HepG2 (cell line): ENCODE results near the gene TMEM63B. TPM values are rescaled to one million over a fixed set of nuclear protein-coding genes. Genes with fewer than 3 reads are reported as not detected.

ENCODE experiments used
- BRCA1 ChIP-seq: sonication (generic); formaldehyde crosslinking; IDR thresholded peaks from 2 replicates; pipeline ENCODE4 v1.4.0; 2020; ENCODE audit warnings: missing genetic modification reagents
- EED ChIP-seq: sonication (generic); formaldehyde crosslinking; IDR thresholded peaks from 2 replicates; pipeline ENCODE4 v1.5.0; 2020; ENCODE audit warnings: mild to moderate bottlenecking, missing genetic modification reagents
- FOXM1 ChIP-seq: sonication (generic); formaldehyde crosslinking; IDR thresholded peaks from 2 replicates; pipeline ENCODE4 v1.5.0; 2020; ENCODE audit warnings: missing genetic modification reagents
- HMG20B ChIP-seq: conservative IDR thresholded peaks from 2 replicates; pipeline ENCODE4 v1.6.1; 2016; ENCODE audit warnings: missing genetic modification reagents, missing compliant biosample characterization
- KDM6A ChIP-seq: IDR thresholded peaks from 2 replicates; pipeline ENCODE4 v1.6.1; 2016; ENCODE audit warnings: low read depth
- MBNL3 ChIP-seq: fragments of 250-450 bp; sonication (Bioruptor Pico); conservative IDR thresholded peaks from 2 replicates; pipeline ENCODE4 v1.8.0; 2022; ENCODE audit warnings: mild to moderate bottlenecking, inconsistent platforms
- NKX3-1 ChIP-seq: sonication (generic); formaldehyde crosslinking; IDR thresholded peaks from 2 replicates; pipeline ENCODE4 v1.5.0; 2020; ENCODE audit warnings: missing genetic modification reagents
- NR0B2 ChIP-seq: sonication (generic); formaldehyde crosslinking; IDR thresholded peaks from 2 replicates; pipeline ENCODE4 v1.4.0; 2020; ENCODE audit warnings: mild to moderate bottlenecking, missing genetic modification reagents
- NR3C1 ChIP-seq: sonication (generic); formaldehyde crosslinking; IDR thresholded peaks from 2 replicates; pipeline ENCODE4 v1.4.0; 2020; ENCODE audit warnings: missing genetic modification reagents
- PPARG ChIP-seq: conservative IDR thresholded peaks from 2 replicates; pipeline ENCODE4 v1.6.1; 2016; ENCODE audit warnings: missing biosample characterization, missing genetic modification reagents
- RBFOX2 ChIP-seq: fragments of 200-400 bp; formaldehyde crosslinking; IDR thresholded peaks from 2 replicates; pipeline ENCODE4 v1.6.1; 2017; ENCODE audit warnings: low read depth, mild to moderate bottlenecking, low read length
- RFXANK ChIP-seq: IDR thresholded peaks from 2 replicates; pipeline ENCODE4 v1.6.1; 2016
- SMAD1 ChIP-seq: sonication (generic); formaldehyde crosslinking; IDR thresholded peaks from 2 replicates; pipeline ENCODE4 v1.4.0; 2020; ENCODE audit warnings: missing genetic modification reagents, low read depth, mild to moderate bottlenecking, borderline replicate concordance
- SMC3 ChIP-seq: IDR thresholded peaks from 2 replicates; pipeline ENCODE4 v1.6.1; 2011; ENCODE audit warnings: low read length, improper control_type of control experiment
- TEAD3 ChIP-seq: optimal IDR thresholded peaks from 2 replicates; pipeline ENCODE3; 2016; ENCODE audit warnings: borderline replicate concordance
- ZBTB7A ChIP-seq: sonication (generic); formaldehyde crosslinking; IDR thresholded peaks from 2 replicates; pipeline ENCODE4 v1.8.0; 2022; ENCODE audit warnings: mild to moderate bottlenecking, missing genetic modification reagents
- ZNF138 ChIP-seq: sonication (generic); formaldehyde crosslinking; IDR thresholded peaks from 2 replicates; pipeline ENCODE4 v1.5.0; 2020; ENCODE audit warnings: mild to moderate bottlenecking, low read depth, missing genetic modification reagents
- ZNF317 ChIP-seq: sonication (generic); formaldehyde crosslinking; IDR thresholded peaks from 2 replicates; pipeline ENCODE4 v1.5.0; 2020; ENCODE audit warnings: mild to moderate bottlenecking, missing genetic modification reagents
- ZNF549 ChIP-seq: sonication (generic); formaldehyde crosslinking; IDR thresholded peaks from 2 replicates; pipeline ENCODE4 v1.5.0; 2020; ENCODE audit warnings: missing genetic modification reagents
- ZNF747 ChIP-seq: sonication (generic); formaldehyde crosslinking; IDR thresholded peaks from 2 replicates; pipeline ENCODE4 v1.8.1; 2023; ENCODE audit warnings: missing genetic modification reagents, mild to moderate bottlenecking, borderline replicate concordance
- ZSCAN5A ChIP-seq: sonication (generic); formaldehyde crosslinking; IDR thresholded peaks from 2 replicates; pipeline ENCODE4 v1.8.0; 2022; ENCODE audit warnings: mild to moderate bottlenecking, missing genetic modification reagents, borderline replicate concordance
- polyA plus RNA-seq, 8 experiments: library from polyadenylated mRNA; depleted of rRNA in 3 of 8; stranded (reverse) in 7 of 8; unstranded in 1 of 8; fragments of >200 nt; fragmentation: Illumina TruSeq in 4 of 8; extraction: Trizol in 4 of 8; gene quantifications; 2 replicates each; pipeline versions ENCODE4 v1.2.1 to v1.2.3, GENCODE V29; 2011 to 2016; ENCODE audit warnings: low read depth in 4 of 8, missing spikeins in 1 of 8, mixed read lengths in 1 of 8; ENCODE audit not compliant: insufficient read depth in 1 of 8
- total RNA-seq, 5 experiments: library from RNA; depleted of rRNA; stranded (reverse); fragments of >200 nt; fragmentation: Illumina TruSeq; extraction: Trizol; gene quantifications; 2 replicates each; pipeline ENCODE4 v1.2.3, GENCODE V29; 2016; ENCODE audit warnings: low read depth in 1 of 5
- TF ChIP-seq, protein P1 (sequence below): sonication (generic); formaldehyde crosslinking; IDR thresholded peaks from 2 replicates; pipeline ENCODE4 v1.5.0; 2020; ENCODE audit warnings: mild to moderate bottlenecking, missing genetic modification reagents, borderline replicate concordance
- TF ChIP-seq, protein P2 (sequence below): sonication (generic); formaldehyde crosslinking; IDR thresholded peaks from 2 replicates; pipeline ENCODE4 v1.4.0; 2020; ENCODE audit warnings: missing genetic modification reagents
- TF ChIP-seq, protein P3 (sequence below): IDR thresholded peaks from 2 replicates; pipeline ENCODE4 v1.6.1; 2016; ENCODE audit warnings: low read depth, borderline replicate concordance
- TF ChIP-seq, protein P4 (sequence below): sonication (generic); formaldehyde crosslinking; IDR thresholded peaks from 2 replicates; pipeline ENCODE4 v1.5.0; 2020; ENCODE audit warnings: mild to moderate bottlenecking, missing genetic modification reagents

Gene TMEM63B
- total and polyA plus RNA-seq, 2 of the 13 experiments (the other 11 are each of a cell fraction or from before 2014, with no cell fraction given): 27.4 to 75.8 TPM

DNA sequence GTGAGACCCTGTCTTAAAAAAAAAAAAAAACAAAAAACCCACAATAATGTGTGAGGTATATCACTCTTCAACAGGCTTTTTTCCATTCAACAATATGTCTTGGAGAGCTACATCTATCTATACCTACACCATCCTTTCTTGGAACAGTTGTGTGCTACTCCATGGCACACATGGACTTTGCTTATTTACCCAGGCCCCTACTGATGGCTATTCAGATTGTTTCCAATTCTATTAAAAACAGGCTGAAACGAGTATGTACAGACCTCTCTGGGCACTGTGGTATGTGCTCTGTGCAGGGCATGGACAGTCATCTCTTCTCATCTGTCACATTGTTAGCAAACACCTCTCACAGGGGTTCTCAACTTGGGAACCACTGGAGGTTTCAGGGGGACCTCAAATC is 28.2 kb upstream of the TMEM63B start (continued):
- no peak for TF ChIP-seq NR0B2 (CRISPR knock-in tag)
- no peak for TF ChIP-seq ZNF549
- TF ChIP-seq, protein P1, sequence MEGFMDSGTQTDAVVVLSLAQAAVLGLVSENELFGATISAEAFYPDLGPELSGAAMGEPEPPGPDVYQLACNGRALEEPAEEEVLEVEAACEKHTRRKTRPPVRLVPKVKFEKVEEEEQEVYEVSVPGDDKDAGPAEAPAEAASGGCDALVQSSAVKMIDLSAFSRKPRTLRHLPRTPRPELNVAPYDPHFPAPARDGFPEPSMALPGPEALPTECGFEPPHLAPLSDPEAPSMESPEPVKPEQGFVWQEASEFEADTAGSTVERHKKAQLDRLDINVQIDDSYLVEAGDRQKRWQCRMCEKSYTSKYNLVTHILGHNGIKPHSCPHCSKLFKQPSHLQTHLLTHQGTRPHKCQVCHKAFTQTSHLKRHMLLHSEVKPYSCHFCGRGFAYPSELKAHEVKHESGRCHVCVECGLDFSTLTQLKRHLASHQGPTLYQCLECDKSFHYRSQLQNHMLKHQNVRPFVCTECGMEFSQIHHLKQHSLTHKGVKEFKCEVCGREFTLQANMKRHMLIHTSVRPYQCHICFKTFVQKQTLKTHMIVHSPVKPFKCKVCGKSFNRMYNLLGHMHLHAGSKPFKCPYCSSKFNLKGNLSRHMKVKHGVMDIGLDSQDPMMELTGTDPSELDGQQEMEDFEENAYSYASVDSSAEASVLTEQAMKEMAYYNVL (CRISPR knock-in tag): peak; percentile 17; the same call in 1 of the 2 replicates
- TF ChIP-seq ZNF317: no peak
- no peak for TF ChIP-seq NR3C1 (CRISPR knock-in tag)
- TF ChIP-seq, protein P2, sequence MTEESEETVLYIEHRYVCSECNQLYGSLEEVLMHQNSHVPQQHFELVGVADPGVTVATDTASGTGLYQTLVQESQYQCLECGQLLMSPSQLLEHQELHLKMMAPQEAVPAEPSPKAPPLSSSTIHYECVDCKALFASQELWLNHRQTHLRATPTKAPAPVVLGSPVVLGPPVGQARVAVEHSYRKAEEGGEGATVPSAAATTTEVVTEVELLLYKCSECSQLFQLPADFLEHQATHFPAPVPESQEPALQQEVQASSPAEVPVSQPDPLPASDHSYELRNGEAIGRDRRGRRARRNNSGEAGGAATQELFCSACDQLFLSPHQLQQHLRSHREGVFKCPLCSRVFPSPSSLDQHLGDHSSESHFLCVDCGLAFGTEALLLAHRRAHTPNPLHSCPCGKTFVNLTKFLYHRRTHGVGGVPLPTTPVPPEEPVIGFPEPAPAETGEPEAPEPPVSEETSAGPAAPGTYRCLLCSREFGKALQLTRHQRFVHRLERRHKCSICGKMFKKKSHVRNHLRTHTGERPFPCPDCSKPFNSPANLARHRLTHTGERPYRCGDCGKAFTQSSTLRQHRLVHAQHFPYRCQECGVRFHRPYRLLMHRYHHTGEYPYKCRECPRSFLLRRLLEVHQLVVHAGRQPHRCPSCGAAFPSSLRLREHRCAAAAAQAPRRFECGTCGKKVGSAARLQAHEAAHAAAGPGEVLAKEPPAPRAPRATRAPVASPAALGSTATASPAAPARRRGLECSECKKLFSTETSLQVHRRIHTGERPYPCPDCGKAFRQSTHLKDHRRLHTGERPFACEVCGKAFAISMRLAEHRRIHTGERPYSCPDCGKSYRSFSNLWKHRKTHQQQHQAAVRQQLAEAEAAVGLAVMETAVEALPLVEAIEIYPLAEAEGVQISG (CRISPR knock-in tag): no peak
- no peak for TF ChIP-seq ZNF747 (CRISPR knock-in tag)
- TF ChIP-seq, protein P3, sequence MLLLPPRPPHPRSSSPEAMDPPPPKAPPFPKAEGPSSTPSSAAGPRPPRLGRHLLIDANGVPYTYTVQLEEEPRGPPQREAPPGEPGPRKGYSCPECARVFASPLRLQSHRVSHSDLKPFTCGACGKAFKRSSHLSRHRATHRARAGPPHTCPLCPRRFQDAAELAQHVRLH (CRISPR knock-in tag): no peak
- TF ChIP-seq SMAD1 (CRISPR knock-in tag): no peak
- TF ChIP-seq NKX3-1: no peak
- TF ChIP-seq PPARG (CRISPR knock-in tag): peak; percentile 59; the same call in 1 of the 2 replicates
- TF ChIP-seq TEAD3 (CRISPR knock-in tag): peak; percentile 50
- no peak for TF ChIP-seq FOXM1
- TF ChIP-seq KDM6A (CRISPR knock-in tag): peak; percentile 35; the same call in 1 of the 2 replicates
- no peak for TF ChIP-seq ZSCAN5A
- TF ChIP-seq SMC3: no peak
- no peak for TF ChIP-seq ZBTB7A (CRISPR knock-in tag)
- TF ChIP-seq, protein P4, sequence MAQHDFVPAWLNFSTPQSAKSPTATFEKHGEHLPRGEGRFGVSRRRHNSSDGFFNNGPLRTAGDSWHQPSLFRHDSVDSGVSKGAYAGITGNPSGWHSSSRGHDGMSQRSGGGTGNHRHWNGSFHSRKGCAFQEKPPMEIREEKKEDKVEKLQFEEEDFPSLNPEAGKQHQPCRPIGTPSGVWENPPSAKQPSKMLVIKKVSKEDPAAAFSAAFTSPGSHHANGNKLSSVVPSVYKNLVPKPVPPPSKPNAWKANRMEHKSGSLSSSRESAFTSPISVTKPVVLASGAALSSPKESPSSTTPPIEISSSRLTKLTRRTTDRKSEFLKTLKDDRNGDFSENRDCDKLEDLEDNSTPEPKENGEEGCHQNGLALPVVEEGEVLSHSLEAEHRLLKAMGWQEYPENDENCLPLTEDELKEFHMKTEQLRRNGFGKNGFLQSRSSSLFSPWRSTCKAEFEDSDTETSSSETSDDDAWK (CRISPR knock-in tag): no peak
- no peak for TF ChIP-seq HMG20B (CRISPR knock-in tag)
- no peak for TF ChIP-seq EED (CRISPR knock-in tag)
- TF ChIP-seq RBFOX2: no peak
- no peak for TF ChIP-seq ZNF138 (CRISPR knock-in tag)
- no peak for TF ChIP-seq RFXANK (CRISPR knock-in tag)
- TF ChIP-seq MBNL3 (CRISPR knock-in tag): no peak
- TF ChIP-seq BRCA1 (CRISPR knock-in tag): no peak
